Glomerular endothelial cell (primary cell): ENCODE data around the gene LCOR. TPM values are rescaled to one million over a fixed set of nuclear protein-coding genes. Genes with fewer than 3 reads are reported as not detected.
"Not testable (repeated sequence)": the region's sequence is repeated elsewhere in the genome, so short reads cannot be mapped to it uniquely, and the experiment has no call there.

Experiments
- DNase-seq: peaks from one replicate; pipeline ENCODE4 v3.0.0-alpha.2; 2011; ENCODE audit warnings: low read depth, low spot score; ENCODE audit errors: extremely low read depth
- total RNA-seq: library from RNA; depleted of rRNA; stranded (reverse); fragments of >200 nt; gene quantifications from 2 replicates; pipeline ENCODE4 v1.2.3, GENCODE V29; 2015

Gene LCOR
- total RNA-seq, 1 donor from 2014 or later, result 30.5 TPM

DNA sequence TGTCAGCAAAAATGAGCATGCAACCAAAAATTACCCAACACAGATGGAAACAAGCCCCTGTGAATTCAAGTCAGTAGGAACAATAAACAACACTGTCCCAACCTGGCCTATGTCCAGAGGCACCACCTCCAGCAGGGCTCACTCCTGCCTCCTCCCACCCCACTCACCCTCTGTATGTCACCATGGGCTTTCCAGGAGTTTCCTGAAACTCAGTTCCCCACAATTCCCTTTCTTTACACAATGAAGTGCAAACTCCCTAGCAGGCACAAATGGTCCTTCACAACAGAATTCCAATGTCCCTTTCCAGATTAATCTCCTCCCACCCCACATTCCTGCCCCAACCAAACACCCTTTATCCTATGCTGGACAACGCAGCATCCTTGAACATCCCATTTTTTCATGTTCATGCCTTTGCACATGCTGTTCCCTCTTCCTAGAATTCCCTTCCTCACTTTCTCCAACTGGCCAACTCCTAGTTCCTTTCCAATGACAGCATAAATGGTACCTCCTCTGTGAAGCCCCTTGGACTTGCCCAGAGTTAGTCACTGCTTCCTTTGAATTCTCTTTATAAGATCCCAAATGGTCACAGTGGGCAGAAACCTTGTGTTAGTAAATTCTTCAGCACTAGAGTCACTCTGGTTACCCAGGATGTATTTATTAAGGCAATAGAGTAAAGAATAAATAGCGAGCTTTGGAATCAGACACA lies 196.2 kb downstream of the LCOR start:
- no peak for DNase-seq

DNA sequence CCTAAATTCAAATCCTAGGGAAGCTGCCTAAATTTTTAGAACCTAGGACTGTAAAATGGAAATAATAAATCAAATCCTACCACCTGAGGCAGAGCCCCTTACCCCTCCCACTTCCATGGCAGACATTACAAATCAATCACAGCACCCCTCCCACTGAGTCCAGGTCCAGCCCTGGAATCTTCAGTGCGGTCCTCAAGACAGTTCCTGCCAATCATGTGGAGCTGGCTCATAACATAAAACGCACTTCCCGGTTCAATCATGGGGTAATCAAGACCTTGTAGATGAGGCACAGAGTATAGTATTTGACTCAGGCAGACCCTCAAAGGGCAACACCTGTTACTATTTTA lies 196.7 kb downstream of the LCOR start:
- no peak for DNase-seq

DNA sequence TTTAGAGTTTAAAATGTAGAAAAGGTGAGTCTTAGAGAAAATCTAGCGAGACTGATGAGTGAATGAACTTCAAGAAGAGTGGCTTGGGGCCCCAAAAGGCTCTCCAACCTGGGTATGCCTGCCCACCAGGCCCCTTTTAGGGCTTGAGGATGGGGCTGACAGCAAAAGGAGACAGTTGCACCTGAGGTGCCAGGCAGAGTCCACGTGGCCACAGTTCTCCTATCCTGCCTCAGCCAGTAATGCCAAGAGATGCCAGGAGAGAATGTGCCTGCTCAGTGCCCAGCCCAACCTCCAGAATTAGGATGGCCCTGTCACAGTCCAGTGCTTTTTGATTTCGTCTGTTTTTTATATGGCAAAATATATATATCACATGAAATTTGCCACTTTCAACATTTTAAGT lies 197.2 kb downstream of the LCOR start:
- DNase-seq, result no peak

DNA sequence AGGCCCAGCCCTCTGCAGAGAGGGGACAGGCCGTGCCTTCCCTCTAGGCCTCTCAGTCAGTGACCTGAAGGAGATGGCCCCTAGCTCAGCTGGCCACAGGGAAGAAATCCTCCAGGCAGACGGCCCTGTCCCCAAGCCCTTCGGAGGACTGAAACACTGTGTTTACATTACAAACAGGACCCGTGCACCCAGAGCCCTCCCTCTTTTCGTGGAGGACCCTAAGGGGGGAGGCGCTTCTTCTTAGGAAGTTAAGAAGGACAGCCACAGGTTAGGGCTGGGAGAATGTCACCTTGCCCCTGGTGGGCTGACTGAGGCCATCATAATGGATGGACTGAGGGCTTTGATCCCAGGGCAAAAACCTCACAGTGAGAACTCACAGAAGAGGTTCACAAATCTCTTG lies 198.8 kb downstream of the LCOR start:
- no peak for DNase-seq

DNA sequence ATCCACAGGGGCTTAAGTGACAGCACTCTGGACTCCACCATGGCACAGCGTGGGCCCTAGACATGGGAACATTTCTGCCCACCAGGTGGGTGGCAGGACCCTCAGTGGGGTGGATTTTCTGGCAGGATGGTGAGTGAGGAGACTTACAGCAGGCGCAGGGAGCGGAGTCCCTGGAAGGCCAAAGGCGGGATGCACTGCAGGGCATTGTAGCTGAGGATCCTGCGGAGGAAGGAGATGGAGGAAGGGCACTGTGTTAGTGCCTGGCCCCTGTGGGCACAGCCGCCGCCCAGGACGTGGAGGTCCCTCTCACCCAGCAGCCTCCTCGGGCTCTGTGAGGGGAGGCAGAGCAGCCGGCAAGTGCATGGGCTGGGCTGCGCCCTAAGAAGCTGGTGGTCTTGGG lies 199.4 kb downstream of the LCOR start:
- DNase-seq, result no peak

DNA sequence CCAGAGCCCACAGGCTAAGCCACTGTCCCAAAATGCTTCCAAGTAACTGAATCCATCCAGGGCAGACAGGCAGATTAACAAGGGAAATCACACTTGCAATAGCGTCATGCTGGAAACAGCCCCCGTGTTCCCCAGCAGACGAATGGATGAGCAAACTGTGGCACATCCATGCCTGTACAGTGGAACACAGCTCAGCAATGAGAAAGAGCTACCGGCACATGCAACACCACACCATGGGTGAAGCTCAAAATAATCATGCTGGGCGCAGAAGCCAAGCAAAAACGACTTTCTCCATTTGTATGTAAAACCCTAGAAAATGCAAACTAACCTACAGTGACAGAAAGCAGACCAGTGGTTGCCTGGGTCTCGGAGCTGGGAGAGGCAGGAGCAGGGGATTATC lies 200.5 kb downstream of the LCOR start:
- DNase-seq, result no peak

DNA sequence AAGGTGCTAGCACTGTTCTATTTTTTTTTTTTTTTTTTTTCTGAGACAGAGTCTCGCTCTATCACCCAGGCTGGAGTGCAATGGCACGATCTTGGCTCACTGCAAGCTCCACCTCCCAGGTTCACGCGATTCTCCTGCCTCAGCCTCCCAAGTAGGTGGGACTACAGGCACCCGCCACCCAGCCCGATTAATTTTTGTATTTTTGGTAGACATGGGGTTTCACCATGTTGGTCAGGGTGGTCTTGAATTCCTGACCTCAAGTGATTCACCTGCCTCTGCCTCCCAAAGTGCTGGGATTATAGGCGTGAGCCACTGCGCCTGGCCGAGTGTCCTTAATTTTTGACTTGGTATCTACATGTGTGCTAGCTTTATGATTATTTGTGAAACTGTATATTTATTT lies 201.7 kb downstream of the LCOR start:
- DNase-seq, result not testable (repeated sequence)

DNA sequence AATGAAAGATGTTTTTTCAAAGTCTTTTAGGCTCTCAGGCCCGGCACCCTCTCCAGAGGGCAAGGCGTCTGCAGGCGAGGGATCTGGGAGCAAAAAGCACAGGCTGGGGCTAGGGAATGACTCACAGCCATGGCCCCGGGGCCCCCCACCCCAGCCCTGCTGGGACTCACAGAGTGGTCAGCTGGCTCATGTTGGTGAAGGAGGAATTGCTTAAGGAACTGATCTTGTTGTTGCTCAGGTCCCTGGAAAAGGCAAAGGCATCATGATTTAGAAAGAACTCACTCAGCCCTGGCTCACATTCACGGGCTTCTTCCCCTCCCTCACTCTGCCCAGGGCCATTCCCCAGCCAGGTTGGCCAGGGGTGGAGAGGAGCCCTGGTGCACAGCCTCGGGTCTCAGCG lies 202.2 kb downstream of the LCOR start:
- DNase-seq, result no peak

DNA sequence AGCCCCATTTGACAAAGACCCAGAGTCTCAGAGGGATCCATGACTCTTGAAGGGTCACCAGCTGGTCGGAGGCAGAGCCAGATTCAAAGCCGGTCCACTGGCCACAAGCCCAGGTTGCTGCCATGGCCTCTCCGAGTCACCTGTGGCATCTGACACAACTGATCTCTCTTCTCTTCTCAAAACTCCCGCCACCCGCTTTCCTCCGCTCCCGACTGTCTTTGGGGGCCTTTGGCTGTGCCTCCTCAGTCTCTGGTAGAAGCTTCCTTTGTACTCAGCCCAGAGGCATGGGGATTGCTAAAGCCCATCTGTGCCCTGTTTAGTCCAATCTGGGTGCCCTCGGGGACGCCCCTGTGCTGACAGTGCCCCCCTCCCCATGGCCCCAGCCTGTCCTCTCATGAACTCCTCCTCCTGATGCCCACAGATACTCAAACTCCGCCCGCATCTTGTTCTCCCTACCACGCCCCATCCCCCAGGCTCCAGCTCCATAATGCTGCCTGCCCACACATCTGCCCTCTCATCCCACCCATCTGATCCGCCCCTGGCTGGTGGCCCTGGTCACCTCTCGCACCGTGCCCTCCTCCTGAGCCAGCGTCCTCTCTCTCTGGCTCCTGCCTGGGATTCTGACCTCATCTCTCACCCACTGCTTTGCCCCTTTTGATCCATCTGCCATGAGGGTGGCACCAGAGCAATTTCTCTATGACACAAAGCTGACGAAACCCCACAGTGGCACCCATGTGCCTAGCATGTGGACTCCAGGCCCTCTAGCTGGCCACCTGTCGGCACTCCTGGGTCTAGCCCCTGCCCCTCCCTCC lies 203.1 kb downstream of the LCOR start:
- no peak for DNase-seq

DNA sequence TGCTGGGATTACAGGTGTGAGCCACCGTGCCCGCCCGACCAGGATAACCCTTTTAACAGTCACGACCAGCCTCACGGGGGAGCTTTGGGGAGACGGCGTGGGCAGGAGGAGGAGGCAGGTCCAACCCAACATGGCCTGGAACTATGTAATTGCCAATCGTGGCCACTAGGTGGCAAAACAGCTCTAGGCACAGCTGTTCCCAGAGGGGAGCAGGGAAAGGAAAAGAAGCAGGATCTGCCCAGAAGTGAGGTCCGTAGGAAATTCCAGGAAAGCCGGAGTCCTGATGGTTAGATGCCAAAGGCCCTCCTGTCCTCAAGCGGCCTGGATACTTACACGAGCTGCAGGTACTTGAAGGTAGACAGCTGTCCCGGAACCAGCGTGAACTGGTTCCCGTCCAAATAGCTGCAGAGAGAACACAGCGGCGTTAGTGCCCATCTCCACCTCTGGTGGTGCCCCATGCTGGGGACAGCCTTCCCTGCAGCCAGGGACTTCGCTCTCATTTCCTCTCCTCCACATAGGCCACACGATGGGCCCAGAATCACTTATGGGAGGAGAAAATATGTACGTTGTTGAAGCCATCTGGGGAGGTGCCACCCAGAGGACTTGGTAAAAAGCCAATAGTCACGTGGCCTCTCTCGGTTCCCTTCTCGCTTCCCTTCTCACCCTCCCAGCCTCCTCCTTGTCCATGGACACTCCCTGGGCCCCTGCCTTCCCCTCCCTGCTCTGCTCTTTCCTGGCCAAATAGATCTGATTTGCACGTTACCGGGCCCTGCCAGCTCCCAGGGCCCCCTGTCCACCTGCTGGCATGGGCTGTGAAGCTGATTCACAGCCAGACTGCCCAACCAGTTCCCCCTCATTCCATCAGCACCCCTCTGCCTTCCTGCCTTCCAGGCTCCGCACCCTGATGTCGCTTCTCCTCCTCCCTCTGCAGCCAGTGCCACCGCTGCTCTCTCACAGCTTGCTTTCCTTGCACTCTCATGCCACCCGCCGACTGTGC lies 205.6 kb downstream of the LCOR start:
- DNase-seq, result peak; percentile 58

DNA sequence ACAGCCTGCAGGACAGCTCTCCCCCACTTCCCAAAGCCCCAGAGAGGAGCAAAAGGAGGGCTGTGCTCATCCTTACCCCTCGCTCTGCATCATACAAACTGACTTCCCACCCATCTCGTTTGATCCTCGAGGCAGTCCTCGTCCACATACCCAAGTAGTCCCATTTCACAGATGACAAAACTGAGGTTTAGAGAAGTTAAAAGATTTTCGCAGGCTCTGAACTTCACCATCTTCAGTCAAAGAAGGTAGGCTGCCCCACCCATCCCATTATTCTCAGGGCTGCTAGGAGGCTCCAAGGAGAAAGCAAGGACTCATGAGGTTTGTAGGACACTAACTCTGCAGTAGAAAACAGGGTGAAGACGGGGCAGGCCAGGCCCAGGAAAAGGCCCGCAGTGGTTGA lies 206.6 kb downstream of the LCOR start:
- DNase-seq, result no peak

DNA sequence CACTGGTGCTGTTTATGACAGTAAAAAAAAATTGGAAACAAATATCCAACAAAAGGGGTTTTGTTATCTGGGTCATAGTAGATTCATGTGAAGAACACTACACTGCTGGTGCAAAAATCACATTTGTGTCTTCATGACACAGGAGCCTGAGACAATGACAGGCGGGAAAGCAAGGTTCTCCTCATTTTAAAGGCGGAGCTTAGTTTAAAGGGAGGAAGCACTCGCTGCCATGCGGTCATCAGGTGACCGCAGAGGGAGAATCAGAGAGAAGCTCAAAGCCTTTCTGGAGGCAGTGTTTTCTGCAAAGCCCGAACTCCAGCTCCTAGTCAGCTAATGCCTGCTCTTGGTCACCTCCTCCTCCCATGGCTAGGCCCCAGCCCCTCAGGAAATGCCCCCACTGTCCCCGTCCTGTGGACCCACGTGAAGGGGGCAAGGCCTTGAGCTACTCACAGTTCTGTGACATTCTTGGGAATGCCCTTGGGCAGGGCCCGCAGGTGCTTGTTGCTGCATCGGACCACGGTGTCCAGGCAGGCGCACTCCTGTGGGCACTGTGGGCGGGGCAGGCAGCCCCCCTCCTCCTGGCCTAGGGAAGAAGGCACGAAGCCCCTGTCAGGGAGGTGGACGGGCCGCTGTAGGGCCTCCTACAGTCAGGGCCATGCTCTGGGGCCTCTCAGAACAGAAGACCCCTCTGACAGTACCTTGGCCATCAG lies 207.6 kb downstream of the LCOR start:
- DNase-seq, result no peak

DNA sequence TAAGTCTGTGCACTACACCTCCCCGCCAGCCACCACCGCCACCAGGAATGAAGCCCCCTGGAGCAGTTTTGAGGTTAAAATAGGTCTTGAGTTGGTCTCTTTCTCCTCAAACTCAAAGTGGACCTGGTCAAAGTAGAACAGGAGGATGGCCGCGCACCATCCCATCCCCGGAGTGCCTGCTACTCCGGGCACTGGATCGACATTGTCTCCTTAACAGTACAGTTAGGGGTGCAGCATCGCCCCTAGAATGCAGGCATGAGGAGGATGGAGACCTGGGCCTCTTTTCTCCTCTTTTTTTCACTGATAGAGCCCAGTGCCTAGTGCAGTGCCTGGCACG lies 208.1 kb downstream of the LCOR start:
- no peak for DNase-seq

DNA sequence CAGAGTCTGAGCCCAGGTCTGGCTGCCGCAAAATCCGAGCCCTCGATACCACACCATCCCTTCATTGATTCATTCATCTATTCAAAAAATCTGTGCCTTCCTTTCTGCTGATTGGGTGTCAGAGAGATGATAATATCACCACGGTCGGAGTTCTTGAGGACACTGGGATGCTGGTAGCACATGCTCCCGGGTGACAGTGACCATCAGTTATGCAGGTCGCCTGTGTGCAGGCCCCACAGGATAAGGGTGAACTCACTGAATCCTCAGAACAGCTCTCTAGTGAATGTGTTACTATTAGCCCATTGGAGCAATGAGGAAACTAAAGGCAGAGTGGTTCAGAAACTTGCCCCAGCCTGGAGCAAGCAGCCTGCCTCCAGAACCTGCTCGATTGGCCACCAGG lies 208.6 kb downstream of the LCOR start:
- no peak for DNase-seq

DNA sequence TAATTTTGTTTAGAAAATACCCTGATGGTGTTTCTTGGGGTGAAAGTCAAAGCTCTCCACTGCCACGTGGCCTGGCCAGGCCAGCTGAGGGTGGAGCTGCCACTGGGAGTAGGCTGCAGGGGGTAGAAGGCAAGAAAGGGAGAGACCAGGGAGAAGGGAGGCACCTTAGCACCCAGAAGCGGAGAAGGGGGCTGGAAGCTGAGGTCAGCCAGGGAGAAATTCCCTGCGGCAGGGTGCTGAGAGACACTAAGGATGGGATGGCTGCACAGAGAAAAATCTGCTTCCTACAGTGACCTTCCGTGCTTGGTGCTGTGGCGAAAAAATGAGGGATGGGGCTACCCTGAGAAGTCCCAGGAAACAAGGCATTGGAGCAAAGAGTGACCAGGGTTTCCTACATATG lies 210.0 kb downstream of the LCOR start:
- no peak for DNase-seq

DNA sequence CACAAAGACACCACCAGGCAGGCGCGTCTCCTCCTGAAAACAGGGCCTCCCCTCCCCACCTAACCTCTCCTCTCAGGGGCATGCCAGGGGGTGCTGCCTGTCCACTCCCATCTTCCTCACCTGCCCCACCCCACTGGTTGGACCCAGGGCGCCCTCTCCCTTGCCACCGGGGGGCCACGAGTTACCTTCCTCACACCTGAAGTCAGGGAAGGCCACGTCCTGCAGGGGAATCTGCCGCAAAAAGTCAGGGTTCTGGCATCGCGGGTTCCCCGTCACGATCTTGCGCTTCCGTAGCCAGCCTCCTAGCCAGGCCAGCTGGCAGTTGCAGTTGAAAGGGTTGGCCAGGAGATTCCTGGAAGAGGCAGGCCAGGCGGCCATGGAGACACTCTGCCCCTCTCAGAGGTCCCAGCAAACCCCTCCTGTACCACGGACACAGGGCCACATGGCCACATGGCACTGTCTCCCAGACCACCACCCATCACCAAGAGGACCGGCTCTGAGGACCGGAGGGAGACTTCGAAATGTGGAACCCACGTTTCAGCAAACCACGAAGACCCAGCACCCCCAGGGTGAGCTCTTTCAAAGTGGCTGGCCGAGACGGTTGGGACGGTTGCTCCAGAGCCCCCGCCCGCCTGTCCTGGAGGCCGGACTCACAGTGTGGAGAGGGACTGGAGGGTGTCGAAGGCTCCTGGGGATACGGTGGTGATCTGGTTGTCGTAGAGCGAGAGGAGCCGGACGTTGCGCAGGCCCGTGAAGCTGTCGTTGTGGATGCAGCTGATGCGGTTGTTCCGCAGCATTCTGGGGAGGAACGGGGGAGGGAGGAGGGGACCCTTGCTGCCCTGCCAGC lies 210.8 kb downstream of the LCOR start:
- no peak for DNase-seq

DNA sequence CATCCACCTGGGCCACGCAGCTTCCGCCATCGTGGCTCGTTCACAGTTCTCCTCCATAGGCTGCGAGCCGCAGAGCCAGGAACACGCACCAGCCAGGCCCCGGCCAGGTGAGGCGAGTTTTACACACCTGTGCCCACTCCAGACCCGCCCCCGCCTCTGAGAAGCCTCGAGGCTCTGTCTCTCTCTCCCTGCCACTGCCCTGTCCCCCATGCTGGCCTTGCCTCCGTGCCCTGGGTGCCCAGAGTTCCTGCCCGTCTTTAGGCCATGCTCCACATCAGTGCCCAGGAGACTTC lies 211.4 kb downstream of the LCOR start:
- DNase-seq, result no peak
